ENCODE data around the gene POLDIP3.
"Not testable (repeated sequence)": the region's sequence is repeated elsewhere in the genome, so short reads cannot be mapped to it uniquely, and the experiment has no call there.

POLDIP3 gene

DNA sequence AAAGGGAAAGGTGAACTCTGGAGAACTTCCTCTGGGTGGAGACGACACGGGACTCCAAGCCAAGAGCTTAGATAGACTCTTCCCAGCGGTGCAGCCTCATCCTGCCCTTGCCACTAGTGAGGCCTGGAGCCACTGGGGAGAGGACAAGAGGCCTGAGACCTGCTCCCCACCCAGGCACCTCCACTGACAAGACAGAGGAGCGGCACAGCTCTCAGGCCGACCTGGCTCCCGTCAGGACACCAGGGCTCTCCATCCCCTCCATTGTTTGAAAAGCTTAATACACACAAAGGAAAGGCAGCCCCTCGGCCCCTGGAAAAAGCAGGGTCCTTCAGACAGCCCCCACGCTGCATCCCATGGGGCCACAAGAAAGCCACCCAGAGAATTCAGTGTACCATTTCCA lies 29.6 kb downstream of the POLDIP3 start:
- DNase-seq, result no peak

GRCh38 chr22:42584364-42584940 lies 30.2 kb downstream of the POLDIP3 start:
- DNase-seq, result no peak

GRCh38 chr22:42582987-42583386 lies 31.7 kb downstream of the POLDIP3 start:
- no peak for DNase-seq

DNA sequence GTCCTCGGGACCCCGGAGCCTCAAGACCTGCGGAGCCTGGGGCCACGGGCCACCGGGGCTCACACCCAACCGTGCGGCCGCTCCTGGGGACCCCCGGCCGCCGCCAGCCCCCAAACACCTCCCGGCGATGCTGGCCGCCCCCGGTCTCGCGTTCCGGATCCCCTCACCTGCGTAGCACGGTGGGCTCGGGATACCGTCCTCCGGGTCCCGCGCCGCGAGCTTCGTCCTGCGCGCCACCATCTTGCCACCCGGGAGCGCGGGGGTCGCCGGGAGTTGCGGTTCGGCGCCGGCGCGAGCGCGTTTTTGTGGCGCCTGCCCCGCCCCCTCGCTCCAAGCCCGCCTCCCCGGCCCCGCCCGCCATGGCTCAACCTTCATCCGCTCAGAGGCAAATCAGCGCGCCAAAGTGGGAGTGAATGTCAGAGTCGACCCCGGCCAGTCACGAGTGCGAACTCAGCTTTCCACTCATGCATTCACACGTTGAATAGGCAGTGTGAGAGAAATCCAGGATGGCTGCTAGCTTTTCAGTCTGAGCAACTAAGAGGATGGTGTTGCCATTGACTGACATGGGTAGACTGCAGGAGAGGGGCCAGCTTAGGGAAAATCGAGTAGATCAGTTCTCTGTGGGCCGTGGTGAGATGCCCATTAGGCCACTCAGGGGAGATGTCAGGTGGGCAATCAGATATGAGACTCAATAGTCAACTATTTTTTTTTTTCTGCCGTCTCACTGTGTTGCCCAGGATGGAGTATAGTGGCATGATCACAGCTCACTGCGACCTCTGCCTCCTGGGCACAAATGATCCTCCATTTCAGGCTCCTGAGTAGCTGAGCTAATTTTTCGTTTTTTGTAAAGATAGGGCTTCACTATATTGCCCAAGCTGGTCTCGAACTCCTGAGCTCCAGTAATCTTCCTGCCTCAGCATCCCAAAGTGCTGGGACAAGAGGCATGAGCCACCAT lies 32.6 kb downstream of the POLDIP3 start:
- peak; percentile 74 for DNase-seq

GRCh38 chr22:42581194-42581761 lies 33.4 kb downstream of the POLDIP3 start:
- DNase-seq, result not testable (repeated sequence)

- not testable (repeated sequence) for DNase-seq
Measured at GRCh38 chr22:42580040-42580439, 34.6 kb downstream of the POLDIP3 start.

DNA sequence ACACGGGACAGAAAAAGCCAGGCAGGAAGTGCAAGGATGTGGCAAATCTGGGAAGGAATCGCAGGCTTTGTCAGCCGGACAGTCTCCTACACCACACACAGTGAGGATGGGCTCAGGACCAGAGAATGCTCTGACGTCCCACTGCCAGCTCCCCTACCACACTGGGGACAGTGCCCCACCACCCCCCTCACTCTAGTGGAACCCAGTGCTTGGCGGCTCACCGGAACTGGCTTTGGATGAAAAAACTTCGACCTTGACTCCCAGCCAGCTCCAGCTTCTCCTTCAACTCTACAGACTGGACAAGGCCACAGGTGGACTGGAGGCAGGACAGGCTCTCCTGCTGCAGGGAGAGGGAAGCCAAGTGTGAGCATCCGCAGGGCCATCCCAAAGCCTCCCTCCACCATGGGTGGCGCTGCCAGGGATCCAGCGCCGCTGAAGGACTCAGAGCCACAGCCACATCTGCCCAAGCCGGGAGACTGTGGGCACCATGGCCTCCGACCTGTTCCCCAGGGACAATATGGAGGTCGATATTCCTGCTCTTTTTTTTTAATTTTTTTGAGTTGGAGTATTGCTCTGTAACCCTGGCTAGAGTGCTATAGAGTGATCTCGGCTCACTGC lies 37.0 kb downstream of the POLDIP3 start:
- no peak for DNase-seq

- DNase-seq, result not testable (repeated sequence)
Measured at GRCh38 chr22:42577141-42577540, 37.5 kb downstream of the POLDIP3 start.

- not testable (repeated sequence) for DNase-seq
Measured at GRCh38 chr22:42575996-42576574, 38.6 kb downstream of the POLDIP3 start.

- not testable (repeated sequence) for DNase-seq
Measured at GRCh38 chr22:42574468-42574867, 40.2 kb downstream of the POLDIP3 start.

DNA sequence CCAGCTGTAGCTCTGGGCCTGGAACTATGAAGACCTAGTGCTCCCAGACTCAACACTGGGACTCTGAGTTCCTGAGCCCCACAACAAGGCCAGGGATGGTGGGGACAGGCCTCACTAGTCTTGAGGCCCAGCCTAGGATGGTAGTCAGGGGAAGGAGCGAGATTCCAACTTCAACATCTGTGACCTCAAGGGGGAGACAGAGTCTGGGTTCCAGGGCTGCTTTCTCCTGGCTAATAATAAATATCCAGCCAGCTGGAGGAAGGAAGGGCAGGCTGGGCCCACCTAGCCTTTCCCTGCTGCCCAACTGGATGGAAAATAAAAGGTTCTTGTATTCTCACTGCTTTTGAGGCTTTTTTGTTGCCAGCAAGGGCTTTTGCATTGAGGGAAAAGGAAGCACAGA lies 40.6 kb downstream of the POLDIP3 start:
- not testable (repeated sequence) for DNase-seq

DNA sequence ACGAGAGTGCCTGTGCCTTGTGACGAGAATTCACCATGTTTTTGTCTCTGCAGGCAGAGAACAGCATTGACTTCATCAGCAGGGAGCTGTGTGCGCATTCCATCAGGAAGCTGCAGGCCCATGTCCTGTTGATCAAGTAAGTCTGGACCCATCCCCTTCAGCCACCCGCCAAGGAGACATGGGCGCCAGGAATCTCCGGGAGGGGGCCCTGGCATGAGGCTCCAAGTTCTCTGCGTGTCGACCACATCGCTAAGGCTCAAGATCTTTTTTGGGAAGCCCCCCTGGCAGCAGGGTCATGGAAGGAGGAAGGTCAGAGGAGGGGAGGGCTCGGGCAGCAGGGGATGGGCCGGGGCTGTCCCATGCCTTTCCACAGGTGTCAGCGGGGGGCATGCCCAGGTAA lies 43.6 kb downstream of the POLDIP3 start:
- DNase-seq, result not testable (repeated sequence)

DNA sequence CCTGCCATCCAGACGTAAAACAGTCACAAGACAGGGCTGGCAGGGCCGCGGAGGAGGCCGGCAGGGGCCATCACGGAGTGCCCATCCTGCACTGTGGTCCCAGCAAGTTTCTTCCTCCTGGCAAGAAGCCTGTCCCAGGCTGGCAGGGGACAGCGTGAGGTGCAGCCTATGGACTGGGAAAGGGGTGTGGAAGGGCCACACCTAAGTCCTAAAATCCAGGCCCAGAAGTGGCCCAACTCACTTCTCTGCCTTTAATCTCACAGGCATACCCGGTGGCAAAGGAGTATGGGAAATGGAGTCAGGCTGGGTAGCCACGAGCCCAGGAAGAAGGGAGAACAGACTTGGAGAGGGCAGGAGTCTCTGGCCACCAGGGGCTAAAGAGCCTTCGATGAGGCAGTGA lies 44.1 kb downstream of the POLDIP3 start:
- not testable (repeated sequence) for DNase-seq

- DNase-seq, result not testable (repeated sequence)
Measured at GRCh38 chr22:42567950-42568349, 46.7 kb downstream of the POLDIP3 start.

GRCh38 chr22:42565956-42566355 lies 48.7 kb downstream of the POLDIP3 start:
- DNase-seq, result no peak

DNA sequence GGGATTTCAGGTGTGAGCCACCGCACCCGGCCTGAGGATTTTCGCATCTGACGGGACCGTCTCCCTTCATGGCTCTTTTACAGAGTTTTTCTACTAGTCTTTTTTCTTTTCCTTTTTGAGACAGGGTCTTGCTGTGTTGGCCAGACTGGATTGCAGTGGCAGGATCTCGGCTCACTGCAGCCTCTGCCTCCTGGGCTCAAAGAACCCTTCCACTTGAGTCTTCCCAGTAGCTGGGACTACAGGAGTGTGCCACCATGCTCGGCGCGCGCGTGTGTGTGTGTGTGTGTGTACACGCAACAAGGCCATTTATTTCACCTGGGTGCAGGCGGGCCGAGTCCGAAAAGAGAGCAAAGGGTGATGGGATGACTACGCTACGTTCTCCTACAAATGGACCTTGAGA lies 50.0 kb downstream of the POLDIP3 start:
- no peak for DNase-seq

DNA sequence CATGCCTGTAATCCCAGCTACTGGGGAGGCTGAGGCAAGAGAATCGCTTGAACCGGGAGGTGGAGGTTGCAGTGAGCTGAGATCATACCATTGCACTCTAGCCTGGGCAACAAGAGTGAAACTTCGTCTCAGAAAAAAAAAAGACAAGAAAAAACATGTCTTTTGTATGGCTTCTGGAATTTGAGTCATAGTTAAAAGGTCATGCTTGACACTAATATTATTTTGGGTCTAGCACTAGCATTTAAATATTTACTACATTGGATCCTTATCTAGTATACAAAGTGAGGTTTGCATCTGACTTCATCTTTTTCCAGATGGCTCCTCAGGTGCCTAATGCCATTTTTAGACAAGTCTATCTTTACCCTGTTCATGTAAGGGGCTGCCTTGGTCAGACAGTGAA lies 50.7 kb downstream of the POLDIP3 start:
- not testable (repeated sequence) for DNase-seq

DNA sequence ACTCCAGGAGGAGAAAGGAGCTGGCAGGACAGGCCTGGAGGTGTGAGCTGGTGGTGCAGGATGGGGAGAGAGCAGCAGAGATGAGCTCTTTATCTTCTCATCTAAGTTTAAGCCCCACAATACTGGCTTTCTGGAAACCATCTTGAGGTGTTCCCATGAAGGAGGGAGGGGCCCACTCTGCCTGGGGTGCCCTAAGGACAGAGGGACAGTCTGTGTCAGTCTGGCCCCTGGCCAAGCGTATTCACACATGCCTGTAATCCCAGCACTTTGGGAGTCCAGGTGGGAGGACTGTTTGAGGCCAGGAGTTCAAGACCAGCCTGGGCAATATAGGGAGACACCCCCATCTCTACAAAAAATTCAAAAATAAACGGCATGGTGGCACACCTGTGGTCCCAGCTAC lies 52.0 kb downstream of the POLDIP3 start:
- DNase-seq, result no peak

GRCh38 chr22:42562279-42562678 lies 52.4 kb downstream of the POLDIP3 start:
- no peak for DNase-seq

- DNase-seq, result no peak
Measured at GRCh38 chr22:42561856-42562255, 52.8 kb downstream of the POLDIP3 start.

DNA sequence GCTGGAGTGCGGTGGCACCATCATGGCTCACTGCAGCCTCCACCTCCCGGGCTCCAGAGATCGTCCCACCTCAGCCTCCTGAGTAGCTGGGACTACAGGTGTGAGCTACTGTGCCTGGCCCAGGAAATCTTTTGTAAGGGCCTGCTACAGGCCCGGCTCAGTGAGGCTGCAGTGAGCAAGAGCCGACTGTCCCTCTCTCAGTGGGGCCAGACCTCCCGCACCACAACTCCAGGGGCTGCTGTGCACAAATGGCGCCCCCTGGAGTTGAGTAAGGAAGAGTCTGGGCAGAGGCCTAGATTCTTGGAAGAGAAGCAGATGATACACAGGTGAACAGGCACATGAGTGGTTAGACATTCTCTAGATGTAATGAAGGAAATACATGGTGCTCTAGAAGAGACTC lies 53.9 kb downstream of the POLDIP3 start:
- DNase-seq, result peak; percentile 27

DNA sequence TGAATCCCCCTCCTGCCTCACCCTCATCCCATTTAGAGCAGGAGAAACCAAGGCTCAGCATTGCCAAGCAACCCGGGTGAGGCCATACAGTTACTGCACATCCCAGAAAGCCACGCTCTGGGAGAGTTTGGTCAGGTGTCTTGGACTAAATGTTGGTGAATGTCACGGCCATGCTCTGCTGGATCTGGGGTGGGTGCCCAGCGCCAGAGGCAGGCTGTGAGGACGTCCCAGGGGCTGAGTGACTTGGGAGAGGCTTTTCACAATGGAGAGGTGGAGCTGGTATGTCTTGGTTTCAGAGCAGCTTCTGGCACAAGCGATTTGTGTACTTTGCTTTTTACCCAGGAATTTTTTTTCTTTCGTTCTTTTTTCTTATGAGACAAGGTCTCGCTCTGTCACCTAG lies 54.3 kb downstream of the POLDIP3 start:
- no peak for DNase-seq
